GM12878 (cell line): ENCODE results near the gene BANP. TPM values are rescaled to one million over a fixed set of nuclear protein-coding genes. Genes with fewer than 3 reads are reported as not detected.
"Not testable (repeated sequence)": the region's sequence is repeated elsewhere in the genome, so short reads cannot be mapped to it uniquely, and the experiment has no call there.

Experiments
- ATAC-seq: fragments of 200-7000 bp; cut with Tn5 transposase; 3 replicates; pipeline ENCODE4 v1.9.1; 2020; ENCODE audit warnings: mild to moderate bottlenecking, moderate library complexity
- BruUV-seq: library from RNA; stranded (reverse); fragments of 400-500 nt; replicated peaks from 2 replicates; lab custom pipeline; 2021; lab: Mats Ljungman, UMichigan
- CTCF ChIA-PET: fragments of 300-600 bp; sonication (Branson Sonifier 250); formaldehyde crosslinking; extraction: SDS; loops from one replicate; lab custom pipeline; 2021; ENCODE audit warnings: inconsistent platforms; lab: Yijun Ruan, JAX
- POLR2A ChIA-PET: fragments of 350-600 bp; formaldehyde crosslinking; extraction: SDS; loops from one replicate; lab custom pipeline; 2021; ENCODE audit warnings: inconsistent platforms; lab: Charles Lee
- RAD21 ChIA-PET: fragments of 300-600 bp; sonication (Branson Sonifier 250); formaldehyde crosslinking; loops from one replicate; lab custom pipeline; 2023; ENCODE audit warnings: antibody characterized with exemption; ENCODE audit not compliant: unreplicated experiment; lab: Charles Lee
- SMC1A ChIA-PET: fragments of 300-600 bp; sonication (Branson Sonifier 250); formaldehyde crosslinking; loops from one replicate; lab custom pipeline; 2023; ENCODE audit not compliant: unreplicated experiment, uncharacterized antibody; lab: Charles Lee
- DNase-seq: peaks from one replicate; pipeline ENCODE4 v3.0.0-alpha.2; 2011; ENCODE audit warnings: low read depth, low spot score
- FAIRE-seq: peaks from 3 replicates; lab custom pipeline; 2011; peaks lifted over from hg19 to GRCh38; lab: Jason Lieb, UNC
- H2AFZ ChIP-seq: 2 replicates; pipeline ENCODE4 v1.6.0; 2011; ENCODE audit warnings: low read depth, low read length, control low read depth; ENCODE audit not compliant: control insufficient read depth
- H3K27ac ChIP-seq: 2 replicates; pipeline ENCODE4 v1.5.1; 2011; ENCODE audit warnings: control low read depth; ENCODE audit not compliant: control insufficient read depth, insufficient read depth
- H3K27me3 ChIP-seq, 2 experiments: replicated peaks in 1 of 2; 2 replicates each; pipeline versions ENCODE4 v1.6.0 to v1.6.1; 2011; ENCODE audit warnings: low read length in 1 of 2; ENCODE audit not compliant: control insufficient read depth in 2 of 2, insufficient read depth in 2 of 2
- H3K36me3 ChIP-seq, 2 experiments: 2 replicates each; pipeline ENCODE4 v1.5.1; 2011; ENCODE audit warnings: low read length in 1 of 2; ENCODE audit not compliant: control insufficient read depth in 2 of 2, insufficient read depth in 2 of 2
- H3K4me1 ChIP-seq: 2 replicates; pipeline ENCODE4 v1.6.1; 2011; ENCODE audit warnings: mild to moderate bottlenecking, low read length, moderate library complexity, mixed read lengths; ENCODE audit not compliant: control insufficient read depth, insufficient read depth
- H3K4me2 ChIP-seq: 2 replicates; pipeline ENCODE4 v1.6.0; 2011; ENCODE audit warnings: control low read depth; ENCODE audit not compliant: control insufficient read depth, insufficient read depth
- H3K4me3 ChIP-seq: fragments of 200-600 bp; sonication (generic); 2 replicates; pipeline ENCODE4 v1.5.1; 2016
- H3K79me2 ChIP-seq: 2 replicates; pipeline ENCODE4 v1.6.0; 2011; ENCODE audit warnings: low read length; ENCODE audit not compliant: control insufficient read depth, insufficient read depth
- H3K9ac ChIP-seq: 2 replicates; pipeline ENCODE4 v1.8.0; 2011; ENCODE audit warnings: low read length, control low read depth, mixed read lengths; ENCODE audit not compliant: control insufficient read depth, insufficient read depth
- H3K9me3 ChIP-seq: replicated peaks from 3 replicates; pipeline ENCODE4 v1.5.1; 2011; ENCODE audit warnings: mild to moderate bottlenecking, low read length; ENCODE audit not compliant: control insufficient read depth, insufficient read depth
- H4K20me1 ChIP-seq: 2 replicates; pipeline ENCODE4 v1.6.0; 2011; ENCODE audit not compliant: control insufficient read depth, insufficient read depth
- BCL11A ChIP-seq: IDR thresholded peaks from 2 replicates; pipeline ENCODE4 v1.6.1; 2011; ENCODE audit warnings: low read depth, low read length
- CBFB ChIP-seq: IDR thresholded peaks from 2 replicates; pipeline ENCODE4 v1.6.1; 2016; ENCODE audit warnings: antibody characterized with exemption, low read depth
- CHD4 ChIP-seq: fragments of 200-600 bp; sonication (generic); IDR thresholded peaks from 2 replicates; pipeline ENCODE4 v1.6.1; 2016; ENCODE audit warnings: mild to moderate bottlenecking
- EGR1 ChIP-seq, 2 experiments: IDR thresholded peaks; 1 replicate in 1 of 2; 2 replicates in 1 of 2; pipeline ENCODE4 v1.6.1; 2011 to 2012; ENCODE audit warnings: low read depth in 2 of 2, low read length in 2 of 2, borderline replicate concordance in 1 of 2, mild to moderate bottlenecking in 1 of 2, moderate library complexity in 1 of 2
- ETV6 ChIP-seq, 2 experiments: fragments of 450-650 bp in 1 of 2; IDR thresholded peaks in 1 of 2; conservative IDR thresholded peaks in 1 of 2; 2 replicates each; pipeline ENCODE4 v1.6.1; 2014; ENCODE audit warnings: antibody characterized with exemption in 1 of 2, borderline replicate concordance in 1 of 2, low read depth in 1 of 2, mild to moderate bottlenecking in 1 of 2, moderate library complexity in 1 of 2
- GABPA ChIP-seq: IDR thresholded peaks from 2 replicates; pipeline ENCODE4 v1.6.1; 2014; ENCODE audit warnings: antibody characterized with exemption, low read depth, mild to moderate bottlenecking, inconsistent platforms
- GATAD2B ChIP-seq: fragments of 450-650 bp; conservative IDR thresholded peaks from 2 replicates; pipeline ENCODE4 v1.6.1; 2017; ENCODE audit warnings: low read depth, mild to moderate bottlenecking, moderate library complexity
- JUND ChIP-seq: IDR thresholded peaks from 2 replicates; pipeline ENCODE4 v1.6.1; 2012; ENCODE audit warnings: low read depth, mild to moderate bottlenecking, low read length, improper control_type of control experiment, moderate library complexity
- PAX8 ChIP-seq: fragments of 450-650 bp; IDR thresholded peaks from 2 replicates; pipeline ENCODE4 v1.6.1; 2017; ENCODE audit warnings: mild to moderate bottlenecking, moderate library complexity
- TCF12 ChIP-seq: IDR thresholded peaks from 2 replicates; pipeline ENCODE4 v1.6.1; 2011; ENCODE audit warnings: low read depth, mild to moderate bottlenecking, low read length
- TCF3 ChIP-seq: IDR thresholded peaks from 2 replicates; pipeline ENCODE4 v1.6.1; 2012; ENCODE audit warnings: low read depth, mild to moderate bottlenecking, low read length, borderline replicate concordance; ENCODE audit not compliant: insufficient read depth
- WGBS: methylation state at CpG from one replicate; pipeline ENCODE4 v1.1.6; 2016; ENCODE audit warnings: low lambda C conversion rate; ENCODE audit not compliant: insufficient replicate concordance, insufficient coverage; ENCODE audit errors: missing lambda C conversion rate; 5-methylcytosine and 5-hydroxymethylcytosine counted together
- in situ Hi-C: fragments of 300-500 bp; cut with MboI; formaldehyde crosslinking; loops from 9 replicates; pipeline ENCODE4 v1.14.3; 2018; ENCODE audit warnings: mixed read lengths
- intact Hi-C: fragments of 100-400 bp; cut with micrococcal nuclease; formaldehyde crosslinking; loops from one replicate; pipeline ENCODE4 v1.14.2; 2022; ENCODE audit not compliant: unreplicated experiment
- polyA plus RNA-seq, 11 experiments: library from polyadenylated mRNA; depleted of rRNA in 4 of 11; unstranded in 6 of 11; stranded (reverse) in 5 of 11; fragments of >200 nt; fragmentation: Nextera tagmentation in 4 of 11; fragmentation: Illumina TruSeq in 1 of 11; extraction: Ambion mirVana in 4 of 11; extraction: Trizol in 1 of 11; gene quantifications; 1 replicate in 1 of 11; 2 replicates in 10 of 11; pipeline versions ENCODE4 v1.2.1 to v1.2.3, GENCODE V29; 2011 to 2016; ENCODE audit warnings: inconsistent platforms in 2 of 11, missing spikeins in 2 of 11, low read depth in 1 of 11
- total RNA-seq, 4 experiments: library from RNA; depleted of rRNA in 3 of 4; stranded (reverse); fragments of >200 nt in 3 of 4; fragmentation: Illumina TruSeq in 1 of 4; extraction: Trizol in 1 of 4; gene quantifications; 2 replicates each; pipeline versions ENCODE4 v1.2.1 to v1.2.3, GENCODE V29; 2013 to 2021
- TF ChIP-seq, protein P1 (sequence below): fragments of 450-650 bp; IDR thresholded peaks from 2 replicates; pipeline ENCODE4 v1.6.1; 2017; ENCODE audit warnings: mild to moderate bottlenecking
- TF ChIP-seq, protein P2 (sequence below): IDR thresholded peaks from 2 replicates; pipeline ENCODE4 v1.6.1; 2011; ENCODE audit warnings: low read depth, low read length, improper control_type of control experiment, borderline replicate concordance

BANP gene
- total and polyA plus RNA-seq, 10 of the 15 experiments (the other 5 are each of a cell fraction or from before 2014, with no cell fraction given): 3.9 to 21.9 (median 12.2) TPM

DNA sequence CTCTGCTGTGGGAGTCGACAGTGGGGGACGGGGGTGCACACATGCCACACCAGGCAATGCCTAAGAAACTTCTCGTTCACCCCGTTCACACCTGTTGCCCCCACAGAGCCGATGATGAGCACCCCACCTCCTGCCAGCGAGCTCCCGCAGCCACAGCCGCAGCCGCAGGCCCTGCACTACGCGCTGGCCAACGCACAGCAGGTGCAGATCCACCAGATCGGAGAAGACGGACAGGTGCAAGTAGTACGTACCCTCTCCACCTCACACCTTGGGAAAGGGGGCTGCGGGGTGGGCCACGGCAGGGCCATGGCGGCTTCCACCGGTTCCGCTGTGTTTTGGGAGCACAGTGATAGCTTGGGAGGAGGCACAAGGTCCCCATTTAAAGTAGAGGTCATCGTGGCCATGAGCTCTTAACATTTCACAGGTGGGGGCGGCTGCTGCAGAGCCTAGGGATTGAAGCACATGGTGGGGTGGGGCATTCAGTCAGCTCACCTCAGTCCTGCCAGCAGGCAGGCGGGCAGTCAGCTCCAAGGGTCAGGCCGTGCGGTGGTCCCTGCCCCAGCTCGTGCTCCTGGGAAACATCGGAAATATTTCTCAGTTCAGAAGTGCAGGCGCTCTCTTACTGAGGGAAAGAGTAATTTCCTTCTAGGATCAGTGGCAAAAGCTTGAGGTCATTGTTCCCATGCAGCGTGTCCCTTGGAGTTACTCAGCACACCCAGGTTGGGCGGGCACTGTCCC lies 81.9 kb downstream of the BANP start:
- H2AFZ ChIP-seq, H3K79me2 ChIP-seq, intact Hi-C loops, FAIRE-seq, RAD21 ChIA-PET, H3K9ac ChIP-seq, ATAC-seq, SMC1A ChIA-PET, H3K9me3 ChIP-seq, CTCF ChIA-PET, BruUV-seq, H4K20me1 ChIP-seq, H3K4me1 ChIP-seq, in situ Hi-C loops, H3K36me3 ChIP-seq, H3K4me3 ChIP-seq, H3K27ac ChIP-seq, POLR2A ChIA-PET, DNase-seq, H3K4me2 ChIP-seq, H3K27me3 ChIP-seq: not testable (repeated sequence)
- 98% methylated on average over 20 of the region's 30 CpGs for WGBS

DNA sequence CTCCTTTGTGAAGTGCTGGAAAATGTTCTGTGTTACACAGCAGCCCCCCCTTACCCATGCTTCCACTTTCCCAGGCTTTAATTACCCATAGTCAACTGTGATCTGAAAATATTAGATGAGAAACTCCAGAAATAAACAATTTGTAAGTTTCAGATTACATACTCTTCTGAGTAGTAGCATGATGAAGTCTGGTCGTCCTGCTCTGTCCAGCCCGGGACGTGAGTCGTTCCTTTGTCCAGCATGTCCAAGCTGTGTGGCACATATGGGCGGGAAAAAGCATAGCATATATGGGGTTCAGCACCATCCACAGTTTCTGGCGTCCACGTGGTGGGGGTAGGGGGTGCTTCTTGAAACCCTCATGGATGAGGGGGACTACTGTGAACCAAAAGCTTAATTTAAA lies 83.5 kb downstream of the BANP start:
- DNase-seq (no peak), FAIRE-seq (no peak), ATAC-seq (no peak)
- H3K27me3 ChIP-seq: no peaks in the 10 kb centered on the region
- in situ Hi-C loops: no loop called here
- intact Hi-C loops: no loop called here
- POLR2A ChIA-PET: no interaction called here
- CTCF ChIA-PET: interaction anchor here (0.6 kb wide), 1 partner anchor 438 kb away, joined by 3 read pairs; no protein-coding TSS in a partner anchor
- no peak overlapping the region for H3K4me3 ChIP-seq
- H3K4me1 ChIP-seq: no peaks in the 10 kb centered on the region
- no TSS peak for BruUV-seq
- SMC1A ChIA-PET: no interaction called here
- no peak overlapping the region for H2AFZ ChIP-seq
- H3K79me2 ChIP-seq: no peaks in the 10 kb centered on the region
- no peaks in the 10 kb centered on the region for H4K20me1 ChIP-seq
- no peak overlapping the region for H3K9ac ChIP-seq
- 98% methylated on average over 7 of the region's 7 CpGs for WGBS
- no peak overlapping the region for H3K27ac ChIP-seq
- RAD21 ChIA-PET: no interaction called here
- H3K9me3 ChIP-seq: no peaks in the 10 kb centered on the region
- peaks cover 2 to 3% of the 10 kb centered on the region in 2 experiments; a peak in 3 of 4 replicates for H3K36me3 ChIP-seq
- H3K4me2 ChIP-seq: no peak overlapping the region
- TF ChIP-seq GATAD2B (no peak), CBFB (no peak), TCF3 (no peak), BCL11A (no peak), GABPA (no peak), EGR1 (IDR thresholded peaks at IDR 0.05; ENCODE audit: borderline replicate concordance in 1 of 2, low read depth in 2 of 2, low read length in 2 of 2) (no peak), PAX8 (no peak), ETV6 (conservative IDR thresholded peaks at IDR 0.05 in 1 of 2, IDR thresholded peaks at IDR 0.05 in 1 of 2; ENCODE audit: borderline replicate concordance in 1 of 2, low read depth in 1 of 2) (no peak), TCF12 (no peak), CHD4 (no peak), JUND (no peak)
- TF ChIP-seq, protein P1, sequence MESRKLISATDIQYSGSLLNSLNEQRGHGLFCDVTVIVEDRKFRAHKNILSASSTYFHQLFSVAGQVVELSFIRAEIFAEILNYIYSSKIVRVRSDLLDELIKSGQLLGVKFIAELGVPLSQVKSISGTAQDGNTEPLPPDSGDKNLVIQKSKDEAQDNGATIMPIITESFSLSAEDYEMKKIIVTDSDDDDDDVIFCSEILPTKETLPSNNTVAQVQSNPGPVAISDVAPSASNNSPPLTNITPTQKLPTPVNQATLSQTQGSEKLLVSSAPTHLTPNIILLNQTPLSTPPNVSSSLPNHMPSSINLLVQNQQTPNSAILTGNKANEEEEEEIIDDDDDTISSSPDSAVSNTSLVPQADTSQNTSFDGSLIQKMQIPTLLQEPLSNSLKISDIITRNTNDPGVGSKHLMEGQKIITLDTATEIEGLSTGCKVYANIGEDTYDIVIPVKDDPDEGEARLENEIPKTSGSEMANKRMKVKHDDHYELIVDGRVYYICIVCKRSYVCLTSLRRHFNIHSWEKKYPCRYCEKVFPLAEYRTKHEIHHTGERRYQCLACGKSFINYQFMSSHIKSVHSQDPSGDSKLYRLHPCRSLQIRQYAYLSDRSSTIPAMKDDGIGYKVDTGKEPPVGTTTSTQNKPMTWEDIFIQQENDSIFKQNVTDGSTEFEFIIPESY: no peak
- TF ChIP-seq, protein P2, sequence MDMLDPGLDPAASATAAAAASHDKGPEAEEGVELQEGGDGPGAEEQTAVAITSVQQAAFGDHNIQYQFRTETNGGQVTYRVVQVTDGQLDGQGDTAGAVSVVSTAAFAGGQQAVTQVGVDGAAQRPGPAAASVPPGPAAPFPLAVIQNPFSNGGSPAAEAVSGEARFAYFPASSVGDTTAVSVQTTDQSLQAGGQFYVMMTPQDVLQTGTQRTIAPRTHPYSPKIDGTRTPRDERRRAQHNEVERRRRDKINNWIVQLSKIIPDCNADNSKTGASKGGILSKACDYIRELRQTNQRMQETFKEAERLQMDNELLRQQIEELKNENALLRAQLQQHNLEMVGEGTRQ: no peak
